ENCODE data around the gene PWWP2B. TPM values are rescaled to one million over a fixed set of nuclear protein-coding genes. Genes with fewer than 3 reads are reported as not detected.
A peak's percentile ranks its signal among the peaks of the same experiment; 100 is the strongest.

Gene PWWP2B
- total and polyA plus RNA-seq, 2 of the 13 experiments (the other 11 are each of a cell fraction or from before 2014, with no cell fraction given), result 2.3 to 4.7 TPM

- no TSS peak for BruUV-seq (replicated peaks)
- FAIRE-seq, result no peak
- Histone ChIP-seq H3K4me2 (ENCODE audit: low read depth, low read length) (no peak overlapping the region), H3K4me3 (replicated peaks in 1 of 3; ENCODE audit: insufficient read depth in 1 of 3, low read depth in 2 of 3, low read length in 3 of 3) (no peak overlapping the region; a peak in 1 of 6 replicates), H3K9ac (ENCODE audit: insufficient read depth, low read depth, low read length) (no peak overlapping the region), H2AFZ (ENCODE audit: low read length) (no peak overlapping the region), H3K36me3 (replicated peaks in 1 of 2; ENCODE audit: control insufficient read depth in 1 of 2, insufficient read depth in 2 of 2, low read length in 2 of 2) (no peaks in the 10 kb centered on the region), H3K4me1 (ENCODE audit: insufficient read depth, low read length) (peaks cover 47% of the 10 kb centered on the region), H3K79me2 (ENCODE audit: insufficient read depth, low read length) (no peaks in the 10 kb centered on the region), H3K27ac (ENCODE audit: extremely low read length, insufficient read depth, low read length) (no peak overlapping the region), H4K20me1 (ENCODE audit: insufficient read depth, low read length) (no peaks in the 10 kb centered on the region), H3K27me3 (ENCODE audit: control insufficient read depth in 1 of 2, insufficient read depth in 2 of 2, low read length in 2 of 2) (no peaks in the 10 kb centered on the region; a peak in 1 of 5 replicates), H3K9me3 (ENCODE audit: low read length) (no peaks in the 10 kb centered on the region)
- in situ Hi-C loops (cut with HindIII; ENCODE audit: extremely low pct_ligation_motif_present, low pct_unique_long_range_greater_than_20kb), result no loop called here
- TF ChIP-seq RBFOX2 (IDR thresholded peaks at IDR 0.05; ENCODE audit: low read depth, low read length), result 0 out of 2 replicates have a peak, but pooled peaks have one; percentile 1
- TF ChIP-seq HNRNPLL (IDR thresholded peaks at IDR 0.05; ENCODE audit: low read depth, low read length, poor library complexity, severe bottlenecking), result peak; percentile 8
- TF ChIP-seq ZNF354B (CRISPR knock-in tag; IDR thresholded peaks at IDR 0.05), result no peak
- TF ChIP-seq, protein P1, sequence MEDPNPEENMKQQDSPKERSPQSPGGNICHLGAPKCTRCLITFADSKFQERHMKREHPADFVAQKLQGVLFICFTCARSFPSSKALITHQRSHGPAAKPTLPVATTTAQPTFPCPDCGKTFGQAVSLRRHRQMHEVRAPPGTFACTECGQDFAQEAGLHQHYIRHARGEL (CRISPR knock-in tag; IDR thresholded peaks at IDR 0.05), result 0 out of 2 replicates have a peak, but pooled peaks have one; percentile 51
- no peak for TF ChIP-seq ZEB1 (IDR thresholded peaks at IDR 0.05; ENCODE audit: insufficient replicate concordance, low read depth)
- 86% methylated on average over 2 of the region's 17 CpGs for WGBS (ENCODE audit: low lambda C conversion rate)
- ChIA-PET POLR2A (interaction anchor here (1.0 to 1.8 kb wide), 4 partner anchors 10 to 70 kb away, joined by 3 to 6 read pairs (median 4); no protein-coding TSS in a partner anchor), CTCF (ENCODE audit: low intra/inter-chr PET ratio, low total read pairs) (interaction anchor here (1.1 to 1.7 kb wide), 2 partner anchors 50 to 58 kb away, joined by 3 to 5 read pairs; no protein-coding TSS in a partner anchor)
- no peak for DNase-seq (ENCODE audit: low spot score)
- ATAC-seq, result no peak
- intact Hi-C loops (cut with micrococcal nuclease; ENCODE audit: unreplicated experiment), result loop anchor here (2.0 kb wide), 1 partner anchor 57 kb away; no protein-coding TSS in a partner anchor
Observed at GRCh38 chr10:132446195-132446581, 49.2 kb downstream of the PWWP2B start.

DNA sequence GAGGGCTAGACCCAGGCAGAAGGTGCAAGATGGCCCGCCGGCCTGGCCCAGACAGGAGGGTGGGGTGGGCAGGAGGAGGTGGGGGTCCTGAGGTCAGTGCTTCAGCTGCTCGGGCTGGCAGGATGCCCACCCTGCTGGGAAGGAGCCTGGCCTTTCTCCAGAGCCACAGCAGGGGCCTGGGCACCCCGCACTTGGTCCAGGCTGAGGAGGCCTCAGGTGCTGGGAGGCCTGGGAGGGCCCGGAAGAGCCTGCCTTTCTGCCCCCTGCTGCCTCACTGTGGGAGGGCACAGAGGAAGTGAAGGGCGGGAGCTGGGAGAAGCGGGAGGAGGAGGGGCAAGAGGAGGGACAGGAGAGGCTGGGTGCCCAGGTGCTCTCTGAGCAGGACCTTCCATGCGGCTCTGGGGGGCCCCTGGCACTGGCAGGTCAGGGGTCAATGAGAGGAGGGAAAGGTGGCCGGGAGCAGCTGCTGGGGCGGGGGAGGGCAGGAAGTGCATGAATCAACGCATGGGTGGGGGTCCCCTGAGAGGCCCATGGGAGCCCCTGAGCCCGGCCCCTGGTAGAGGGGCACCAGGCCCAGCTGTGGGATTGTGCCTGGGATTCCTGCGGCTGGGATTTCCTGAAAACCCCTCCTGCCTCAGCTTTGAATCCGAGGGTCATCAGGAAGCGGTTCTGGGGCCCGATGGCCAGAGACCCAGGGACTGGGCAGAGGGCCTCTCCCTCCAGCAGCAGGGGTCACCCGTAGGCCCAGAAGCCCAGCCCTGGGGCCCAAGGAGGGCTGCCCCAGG lies 49.9 kb downstream of the PWWP2B start:
- ChIA-PET POLR2A (interaction anchor here (1.0 to 1.8 kb wide), 4 partner anchors 9 to 70 kb away, joined by 3 to 6 read pairs (median 4); no protein-coding TSS in a partner anchor), CTCF (ENCODE audit: low intra/inter-chr PET ratio, low total read pairs) (interaction anchor here (1.1 to 1.7 kb wide), 2 partner anchors 51 to 59 kb away, joined by 3 to 5 read pairs; no protein-coding TSS in a partner anchor)
- Histone ChIP-seq H3K4me2 (ENCODE audit: low read depth, low read length) (peak overlapping the region; percentile 75), H3K4me3 (replicated peaks in 1 of 3; ENCODE audit: insufficient read depth in 1 of 3, low read depth in 2 of 3, low read length in 3 of 3) (peak overlapping the region; percentile 11 to 59 (median 43); a peak in 5 of 6 replicates), H3K9ac (ENCODE audit: insufficient read depth, low read depth, low read length) (peak overlapping the region; percentile 63), H3K36me3 (replicated peaks in 1 of 2; ENCODE audit: control insufficient read depth in 1 of 2, insufficient read depth in 2 of 2, low read length in 2 of 2) (no peaks in the 10 kb centered on the region), H3K27ac (ENCODE audit: extremely low read length, insufficient read depth, low read length) (peak overlapping the region; percentile 57), H3K79me2 (ENCODE audit: insufficient read depth, low read length) (no peaks in the 10 kb centered on the region), H3K27me3 (ENCODE audit: control insufficient read depth in 1 of 2, insufficient read depth in 2 of 2, low read length in 2 of 2) (no peaks in the 10 kb centered on the region; a peak in 1 of 5 replicates), H3K9me3 (ENCODE audit: low read length) (no peaks in the 10 kb centered on the region), H4K20me1 (ENCODE audit: insufficient read depth, low read length) (no peaks in the 10 kb centered on the region), H3K4me1 (ENCODE audit: insufficient read depth, low read length) (peaks cover 53% of the 10 kb centered on the region), H2AFZ (ENCODE audit: low read length) (no peak overlapping the region)
- peak; percentile 83 for DNase-seq (ENCODE audit: low spot score)
- no TSS peak for BruUV-seq (replicated peaks)
- 30% methylated on average over 8 of the region's 17 CpGs for WGBS (ENCODE audit: low lambda C conversion rate)
- FAIRE-seq, result no peak
- peak; percentile 83 for ATAC-seq
- intact Hi-C loops (cut with micrococcal nuclease; ENCODE audit: unreplicated experiment), result loop anchor here (2.0 kb wide), 1 partner anchor 58 kb away; no protein-coding TSS in a partner anchor
- in situ Hi-C loops (cut with HindIII; ENCODE audit: extremely low pct_ligation_motif_present, low pct_unique_long_range_greater_than_20kb), result no loop called here
- TF ChIP-seq MLLT10 (CRISPR knock-in tag; IDR thresholded peaks at IDR 0.05), result no peak
- TF ChIP-seq, protein P2, sequence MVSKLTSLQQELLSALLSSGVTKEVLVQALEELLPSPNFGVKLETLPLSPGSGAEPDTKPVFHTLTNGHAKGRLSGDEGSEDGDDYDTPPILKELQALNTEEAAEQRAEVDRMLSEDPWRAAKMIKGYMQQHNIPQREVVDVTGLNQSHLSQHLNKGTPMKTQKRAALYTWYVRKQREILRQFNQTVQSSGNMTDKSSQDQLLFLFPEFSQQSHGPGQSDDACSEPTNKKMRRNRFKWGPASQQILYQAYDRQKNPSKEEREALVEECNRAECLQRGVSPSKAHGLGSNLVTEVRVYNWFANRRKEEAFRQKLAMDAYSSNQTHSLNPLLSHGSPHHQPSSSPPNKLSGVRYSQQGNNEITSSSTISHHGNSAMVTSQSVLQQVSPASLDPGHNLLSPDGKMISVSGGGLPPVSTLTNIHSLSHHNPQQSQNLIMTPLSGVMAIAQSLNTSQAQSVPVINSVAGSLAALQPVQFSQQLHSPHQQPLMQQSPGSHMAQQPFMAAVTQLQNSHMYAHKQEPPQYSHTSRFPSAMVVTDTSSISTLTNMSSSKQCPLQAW (CRISPR knock-in tag; IDR thresholded peaks at IDR 0.05), result no peak
- no peak for TF ChIP-seq ZIK1 (CRISPR knock-in tag; IDR thresholded peaks at IDR 0.05; ENCODE audit: borderline replicate concordance, low read depth)
- TF ChIP-seq PHF8 (CRISPR knock-in tag; IDR thresholded peaks at IDR 0.05), result peak; percentile 46; the same call in 1 of the 2 replicates
- 0 out of 2 replicates have a peak, but pooled peaks have one; percentile 27 for TF ChIP-seq ARNT2 (CRISPR knock-in tag; IDR thresholded peaks at IDR 0.05; ENCODE audit: low read depth)
- no peak for TF ChIP-seq HOXA3 (CRISPR knock-in tag; IDR thresholded peaks at IDR 0.05)
- TF ChIP-seq, protein P3, sequence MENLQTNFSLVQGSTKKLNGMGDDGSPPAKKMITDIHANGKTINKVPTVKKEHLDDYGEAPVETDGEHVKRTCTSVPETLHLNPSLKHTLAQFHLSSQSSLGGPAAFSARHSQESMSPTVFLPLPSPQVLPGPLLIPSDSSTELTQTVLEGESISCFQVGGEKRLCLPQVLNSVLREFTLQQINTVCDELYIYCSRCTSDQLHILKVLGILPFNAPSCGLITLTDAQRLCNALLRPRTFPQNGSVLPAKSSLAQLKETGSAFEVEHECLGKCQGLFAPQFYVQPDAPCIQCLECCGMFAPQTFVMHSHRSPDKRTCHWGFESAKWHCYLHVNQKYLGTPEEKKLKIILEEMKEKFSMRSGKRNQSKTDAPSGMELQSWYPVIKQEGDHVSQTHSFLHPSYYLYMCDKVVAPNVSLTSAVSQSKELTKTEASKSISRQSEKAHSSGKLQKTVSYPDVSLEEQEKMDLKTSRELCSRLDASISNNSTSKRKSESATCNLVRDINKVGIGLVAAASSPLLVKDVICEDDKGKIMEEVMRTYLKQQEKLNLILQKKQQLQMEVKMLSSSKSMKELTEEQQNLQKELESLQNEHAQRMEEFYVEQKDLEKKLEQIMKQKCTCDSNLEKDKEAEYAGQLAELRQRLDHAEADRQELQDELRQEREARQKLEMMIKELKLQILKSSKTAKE (CRISPR knock-in tag; IDR thresholded peaks at IDR 0.05; ENCODE audit: borderline replicate concordance), result no peak
